ENCODE data around the gene ITPKA. TPM values are rescaled to one million over a fixed set of nuclear protein-coding genes. Genes with fewer than 3 reads are reported as not detected.

The ITPKA gene
- total and polyA plus RNA-seq, 2 of the 13 experiments (the other 11 are each of a cell fraction or from before 2014, with no cell fraction given): 13.2 to 41.3 TPM

- TF ChIP-seq ZNF12 (CRISPR knock-in tag; IDR thresholded peaks at IDR 0.05) (peak; percentile 57; the same call in 1 of the 2 replicates), ZNF572 (CRISPR knock-in tag; IDR thresholded peaks at IDR 0.05) (0 out of 2 replicates have a peak, but pooled peaks have one; percentile 32), NR2C2 (CRISPR knock-in tag; IDR thresholded peaks at IDR 0.05; ENCODE audit: borderline replicate concordance) (peak; percentile 73), HNRNPH1 (optimal IDR thresholded peaks at IDR 0.05; ENCODE audit: low read depth, low read length) (no peak), SOX6 (IDR thresholded peaks at IDR 0.05) (no peak), SOX6 (CRISPR knock-in tag; IDR thresholded peaks at IDR 0.05) (peak; percentile 57), JDP2 (CRISPR knock-in tag; IDR thresholded peaks at IDR 0.05; ENCODE audit: borderline replicate concordance) (no peak), FOSL1 (CRISPR knock-in tag; IDR thresholded peaks at IDR 0.05; ENCODE audit: borderline replicate concordance) (no peak), ZNF263 (CRISPR knock-in tag; IDR thresholded peaks at IDR 0.05) (peak; percentile 68), KAT7 (CRISPR knock-in tag; IDR thresholded peaks at IDR 0.05; ENCODE audit: borderline replicate concordance) (0 out of 2 replicates have a peak, but pooled peaks have one; percentile 19), PAWR (CRISPR knock-in tag; IDR thresholded peaks at IDR 0.05; ENCODE audit: borderline replicate concordance) (no peak), BATF2 (CRISPR knock-in tag; IDR thresholded peaks at IDR 0.05) (no peak), GATA4 (IDR thresholded peaks at IDR 0.05; ENCODE audit: borderline replicate concordance, low read depth) (peak; percentile 45; the same call in 1 of the 2 replicates), ZSCAN20 (CRISPR knock-in tag; IDR thresholded peaks at IDR 0.05; ENCODE audit: borderline replicate concordance) (0 out of 2 replicates have a peak, but pooled peaks have one; percentile 34), ZNF709 (CRISPR knock-in tag; IDR thresholded peaks at IDR 0.05) (no peak), ZNF775 (CRISPR knock-in tag; IDR thresholded peaks at IDR 0.05; ENCODE audit: borderline replicate concordance) (peak; percentile 83; the same call in 1 of the 2 replicates), HNF1A (IDR thresholded peaks at IDR 0.05; ENCODE audit: low read depth) (no peak), HNF1A (CRISPR knock-in tag; IDR thresholded peaks at IDR 0.05; ENCODE audit: borderline replicate concordance) (0 out of 2 replicates have a peak, but pooled peaks have one; percentile 46), AHDC1 (CRISPR knock-in tag; IDR thresholded peaks at IDR 0.05; ENCODE audit: borderline replicate concordance) (no peak)
These were observed at the start of gene ITPKA (continued) for GRCh38 chr15:41493205-41493901.
